Heart right ventricle (tissue), 16 donors: ENCODE measurements around the gene MYL6. TPM values are rescaled to one million over a fixed set of nuclear protein-coding genes. Genes with fewer than 3 reads are reported as not detected.
"Not testable (repeated sequence)": the region's sequence is repeated elsewhere in the genome, so short reads cannot be mapped to it uniquely, and the experiment has no call there.

Experiments
- ATAC-seq, 8 donors: fragments of 200-7000 bp; cut with Tn5 transposase; one replicate each; pipeline ENCODE4 v1.9.1; 2020; ENCODE audit warnings: mild to moderate bottlenecking in 8 of 8, moderate library complexity in 8 of 8, moderate number of reproducible peaks in 1 of 8
- DNase-seq, 2 donors: peaks; one replicate each; pipeline ENCODE4 v3.0.0-alpha.2; 2020
- H3K27ac ChIP-seq, 10 donors: fragments of 200-600 bp; sonication (generic) in 2 of 10; one replicate each; pipeline versions ENCODE4 v1.5.0 to v1.8.0; 2020 to 2022; ENCODE audit warnings: mild to moderate bottlenecking in 3 of 10
- H3K27me3 ChIP-seq, 7 donors: fragments of 200-600 bp; one replicate each; pipeline ENCODE4 v1.8.0; 2021 to 2022; ENCODE audit warnings: mild to moderate bottlenecking in 2 of 7
- H3K36me3 ChIP-seq, 9 donors: fragments of 200-600 bp; sonication (generic) in 1 of 9; one replicate each; pipeline versions ENCODE4 v1.5.0 to v1.8.0; 2020 to 2022; ENCODE audit warnings: mild to moderate bottlenecking in 2 of 9
- H3K4me1 ChIP-seq, 9 donors: fragments of 200-600 bp; sonication (generic) in 1 of 9; one replicate each; pipeline versions ENCODE4 v1.5.0 to v1.8.0; 2020 to 2022; ENCODE audit warnings: mild to moderate bottlenecking in 4 of 9
- H3K4me3 ChIP-seq, 10 donors: fragments of 200-600 bp; sonication (generic) in 2 of 10; one replicate each; pipeline versions ENCODE4 v1.5.0 to v1.8.0; 2020 to 2022; ENCODE audit warnings: mild to moderate bottlenecking in 7 of 10, moderate library complexity in 2 of 10
- H3K9me3 ChIP-seq, 11 donors: fragments of 200-600 bp in 10 of 11; sonication (generic) in 2 of 11; one replicate each; pipeline versions ENCODE4 v1.5.0 to v1.8.0; 2013 to 2022; ENCODE audit warnings: mild to moderate bottlenecking in 2 of 11, control low read depth in 1 of 11, moderate library complexity in 1 of 11
- WGBS, 2 donors: extraction: QIAGEN DNeasy Blood & Tissue Kit; methylation state at CpG; one replicate each; pipeline ENCODE4 v1.1.7; 2013; ENCODE audit warnings: inconsistent platforms in 1 of 2; 5-methylcytosine and 5-hydroxymethylcytosine counted together
- intact Hi-C, 10 donors: fragments of 100-400 bp; cut with DNase I; formaldehyde crosslinking; loops; one replicate each; pipeline versions ENCODE4 v1.11.1 to v1.14.2; 2022
- polyA plus RNA-seq, 2 donors: library from polyadenylated mRNA; stranded (reverse); fragments of 200-250 nt; gene quantifications; one replicate each; pipeline ENCODE4 v1.2.3, GENCODE V29; 2013
- total RNA-seq, 10 donors: library from RNA; stranded (reverse); fragmentation: NEBNext Ultra II Directional in 3 of 10; extraction: Animal tissue kit (Norgen Biotek cat#: 25700) in 3 of 10; gene quantifications; one replicate each; pipeline versions ENCODE4 v1.2.1 to v1.2.4, GENCODE V29; 2021 to 2023
- TF ChIP-seq, protein P1 (sequence below), 9 donors: fragments of 200-600 bp; sonication (generic) in 2 of 9; IDR thresholded peaks; one replicate each; pipeline versions ENCODE4 v1.5.0 to v1.8.0; 2021 to 2022; ENCODE audit warnings: antibody characterized with exemption in 9 of 9, mild to moderate bottlenecking in 5 of 9, moderate library complexity in 1 of 9
- donor health status: Arrhythmogenic right ventricular cardiomyopathy.
- donor health status: ischemic (EF 13 %, LVEDD 7.1; RV severe dilation, severe dysfunction).
- donor health status: healthy with polysubstance abuse.
- donor health status: DM: no; HTN: yes; CAD: no.
- donor health status: DM: no; HTN: no; CAD: no.
- donor health status: ischemic (EF 25% LVEDD 6.9; RV normal size, moderate dysfunction).
- donor health status: ischemic (EF 25% LVEDD 5.7; RV mildly dilated, moderate dysfunction).
- donor health status: healthy.
- donor health status: DM: yes; HTN: yes; CAD: no.
- donor health status: Ischemic cardiomyopathy.
- donor health status: ischemic (EF 35%, LVEDD 5.7; RV mildly dilated, moderate dysfunction).
- donor health status: nonischemic (EF 11% LVEDD 7.7; RV severe dilation, severe dysfunction).
- donor health status: DM: yes; HTN: yes; CAD: no.
- donor health status: PGD.
- donor health status: ischemic (EF 29% LVEDD 5.4; RV normal size, mild dysfunction).
- donor health status: nonischemic (EF 23%, LVEDD 6.1; RV moderate dilation, normal function).

Gene MYL6
- total and polyA plus RNA-seq, 12 donors = 355 to 2,127 (median 503) TPM

DNA sequence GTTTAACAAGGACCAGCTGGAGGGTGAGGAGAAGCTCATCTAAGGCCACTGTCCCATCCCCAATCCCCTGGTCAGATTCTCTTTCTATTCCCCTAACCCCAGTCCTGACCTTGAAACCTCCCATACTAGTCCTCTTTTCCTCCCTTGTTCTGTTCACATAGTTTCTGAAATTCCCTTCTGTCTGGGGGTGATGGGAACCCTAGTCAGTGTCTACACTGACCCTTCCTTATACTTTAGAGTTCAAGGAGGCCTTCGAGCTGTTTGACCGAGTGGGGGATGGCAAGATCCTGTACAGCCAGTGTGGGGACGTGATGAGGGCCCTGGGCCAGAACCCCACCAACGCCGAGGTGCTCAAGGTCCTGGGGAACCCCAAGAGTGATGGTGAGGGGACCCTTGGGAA is 3.3 kb upstream of the MYL6 start:
- no peak for DNase-seq
- intact Hi-C loops = loop anchor here in 1 of 10 donors (5.0 kb wide), 1 partner anchor 33 kb away; no protein-coding TSS in a partner anchor
- H3K27ac ChIP-seq = no peak overlapping the region
- 90% methylated on average over 5 of the region's 5 CpGs for WGBS, 2 donors
- no peak for ATAC-seq
- H3K4me3 ChIP-seq = no peak overlapping the region
- TF ChIP-seq, protein P1, sequence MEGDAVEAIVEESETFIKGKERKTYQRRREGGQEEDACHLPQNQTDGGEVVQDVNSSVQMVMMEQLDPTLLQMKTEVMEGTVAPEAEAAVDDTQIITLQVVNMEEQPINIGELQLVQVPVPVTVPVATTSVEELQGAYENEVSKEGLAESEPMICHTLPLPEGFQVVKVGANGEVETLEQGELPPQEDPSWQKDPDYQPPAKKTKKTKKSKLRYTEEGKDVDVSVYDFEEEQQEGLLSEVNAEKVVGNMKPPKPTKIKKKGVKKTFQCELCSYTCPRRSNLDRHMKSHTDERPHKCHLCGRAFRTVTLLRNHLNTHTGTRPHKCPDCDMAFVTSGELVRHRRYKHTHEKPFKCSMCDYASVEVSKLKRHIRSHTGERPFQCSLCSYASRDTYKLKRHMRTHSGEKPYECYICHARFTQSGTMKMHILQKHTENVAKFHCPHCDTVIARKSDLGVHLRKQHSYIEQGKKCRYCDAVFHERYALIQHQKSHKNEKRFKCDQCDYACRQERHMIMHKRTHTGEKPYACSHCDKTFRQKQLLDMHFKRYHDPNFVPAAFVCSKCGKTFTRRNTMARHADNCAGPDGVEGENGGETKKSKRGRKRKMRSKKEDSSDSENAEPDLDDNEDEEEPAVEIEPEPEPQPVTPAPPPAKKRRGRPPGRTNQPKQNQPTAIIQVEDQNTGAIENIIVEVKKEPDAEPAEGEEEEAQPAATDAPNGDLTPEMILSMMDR (IDR thresholded peaks at IDR 0.05) = no peak
- peaks cover 7 to 47% (median 42%) of the 10 kb centered on the region in 9 donors for H3K4me1 ChIP-seq
- H3K9me3 ChIP-seq = no peaks in the 10 kb centered on the region
- H3K36me3 ChIP-seq = peaks cover 0 to 16% (median 5%) of the 10 kb centered on the region in 9 donors
- H3K27me3 ChIP-seq = no peaks in the 10 kb centered on the region

DNA sequence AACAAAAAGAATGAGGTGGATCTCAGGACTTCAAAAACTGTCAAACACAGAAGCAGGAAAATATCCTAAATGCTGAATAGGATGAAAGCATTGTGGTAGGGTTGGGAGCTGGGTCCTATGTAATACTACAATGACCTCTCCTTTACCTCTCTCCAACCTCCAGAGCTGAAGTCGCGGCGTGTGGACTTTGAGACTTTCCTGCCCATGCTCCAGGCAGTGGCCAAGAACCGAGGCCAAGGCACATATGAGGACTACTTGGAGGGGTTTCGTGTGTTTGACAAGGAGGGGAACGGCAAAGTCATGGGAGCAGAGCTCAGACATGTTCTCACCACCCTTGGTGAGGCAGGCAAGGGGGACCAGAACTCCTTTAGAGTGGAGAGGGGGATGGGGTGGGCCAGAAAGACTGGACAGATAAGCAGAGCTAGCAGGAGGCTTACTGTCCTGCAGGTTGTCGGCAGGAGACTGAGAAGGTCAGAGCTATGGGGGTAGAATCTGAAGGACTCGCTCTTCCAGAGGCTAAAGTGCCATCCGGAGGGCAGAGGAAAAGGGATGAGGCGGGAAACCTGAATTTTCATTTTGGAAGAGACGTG is 2.8 kb upstream of the MYL6 start:
- peaks cover 12 to 51% (median 46%) of the 10 kb centered on the region in 9 donors for H3K4me1 ChIP-seq
- H3K9me3 ChIP-seq = no peaks in the 10 kb centered on the region
- H3K4me3 ChIP-seq = no peak overlapping the region
- no peaks in the 10 kb centered on the region for H3K27me3 ChIP-seq
- TF ChIP-seq, protein P1 (IDR thresholded peaks at IDR 0.05) = no peak
- H3K36me3 ChIP-seq = peaks cover 0 to 19% (median 10%) of the 10 kb centered on the region in 9 donors
- DNase-seq (no peak), ATAC-seq (no peak)
- intact Hi-C loops = loop anchor here in 1 of 10 donors (5.0 kb wide), 1 partner anchor 33 kb away; no protein-coding TSS in a partner anchor
- H3K27ac ChIP-seq = no peak overlapping the region
- WGBS, 2 donors = 89 to 90% methylated on average over 11 of the region's 11 CpGs

DNA sequence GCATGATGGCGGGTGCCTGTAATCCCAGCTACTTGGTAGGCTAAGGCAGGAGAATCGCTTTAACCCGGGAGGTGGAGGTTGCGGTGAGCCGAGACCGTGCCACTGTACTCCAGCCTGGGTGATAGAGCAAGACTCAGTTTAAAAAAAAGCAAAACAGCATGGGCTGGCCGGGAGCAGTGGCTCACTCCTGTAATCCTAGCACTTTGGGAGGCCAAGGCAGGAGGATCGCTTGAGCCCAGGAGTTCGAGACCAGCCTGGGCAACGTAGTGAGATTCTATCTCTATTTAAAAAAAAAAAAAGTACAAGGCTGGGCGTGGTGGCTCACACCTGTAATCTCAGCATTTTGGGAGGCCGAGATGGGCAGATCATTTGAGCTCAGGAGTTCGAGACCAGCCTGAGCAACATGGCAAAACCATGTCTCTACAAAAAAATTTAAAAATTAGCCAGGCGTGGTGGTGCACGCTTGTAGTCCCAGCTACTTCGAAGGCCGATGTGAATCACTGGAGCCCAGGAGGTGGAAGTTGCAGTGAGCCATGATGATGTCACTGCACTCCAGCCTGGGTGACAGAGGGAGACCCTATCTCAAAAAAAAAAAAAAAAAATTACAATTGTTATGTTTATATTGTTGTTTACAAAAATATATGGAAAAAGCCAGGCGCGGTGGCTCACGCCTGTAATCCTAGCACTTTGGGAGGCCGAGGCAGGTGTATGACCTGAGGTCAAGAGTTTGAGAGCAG is 1.5 kb upstream of the MYL6 start:
- H3K27me3 ChIP-seq, DNase-seq, H3K9me3 ChIP-seq, ATAC-seq: not testable (repeated sequence)
- Histone ChIP-seq H3K36me3 (peaks cover 3 to 32% (median 22%) of the 10 kb centered on the region in 9 donors), H3K4me1 (peaks cover 18 to 52% (median 49%) of the 10 kb centered on the region in 9 donors), H3K27ac (peak overlapping the region; percentile 93 to 99 (median 98)), H3K4me3 (peak overlapping the region; percentile 36 to 98 (median 89))
- WGBS, 2 donors = 95% methylated on average over 21 of the region's 21 CpGs
- intact Hi-C loops = loop anchor here in 2 of 10 donors (2.0 to 5.0 kb wide), 2 partner anchors 30 to 34 kb away; no protein-coding TSS in a partner anchor

DNA sequence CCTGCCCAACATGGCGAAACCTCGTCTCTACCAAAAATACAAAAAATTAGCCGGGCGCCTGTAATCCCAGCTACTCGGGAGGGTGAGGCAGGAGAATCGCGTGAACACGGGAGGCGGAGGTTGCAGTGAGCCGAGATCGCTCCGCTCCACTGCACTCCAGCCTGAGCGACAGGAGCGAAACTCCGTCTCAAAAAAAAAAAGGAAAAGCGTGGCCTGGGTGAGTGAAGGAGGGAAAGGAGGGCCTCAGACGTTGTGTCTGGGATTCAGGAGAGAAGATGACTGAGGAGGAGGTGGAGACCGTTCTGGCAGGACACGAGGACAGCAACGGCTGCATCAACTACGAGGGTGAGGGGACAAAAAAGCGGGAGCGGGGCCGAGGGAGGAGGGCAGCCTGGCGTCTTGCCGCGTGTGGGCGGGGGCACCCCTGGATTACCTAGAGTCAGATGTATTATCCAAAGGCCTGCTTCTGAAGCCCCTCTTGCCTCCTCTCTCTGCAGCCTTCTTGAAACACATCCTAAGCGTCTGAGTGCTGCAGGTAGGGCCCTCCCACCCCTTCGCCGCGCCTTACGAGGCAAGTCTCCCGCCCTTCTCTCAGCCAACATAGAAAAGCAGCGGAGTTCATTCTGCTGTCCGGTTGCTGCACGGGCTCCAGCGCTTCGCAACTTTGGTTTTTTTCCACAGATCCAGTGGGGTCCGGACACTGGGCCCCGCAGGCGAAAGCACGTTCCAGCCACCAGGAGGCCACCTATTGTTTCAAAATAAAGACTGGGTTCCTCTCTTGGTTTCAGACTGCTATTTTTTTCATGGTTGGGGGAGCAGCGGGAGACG is 744 bp upstream of the MYL6 start:
- intact Hi-C loops = loop anchor here in 7 of 10 donors (1.0 to 5.0 kb wide), 4 partner anchors 30 to 39 kb away; partner anchors contain the start of gene ZC3H10 (in 2 of the 7)
- Histone ChIP-seq H3K36me3 (peaks cover 4 to 39% (median 29%) of the 10 kb centered on the region in 9 donors), H3K27ac (peak overlapping the region; percentile 93 to 99 (median 98)), H3K9me3 (no peaks in the 10 kb centered on the region), H3K27me3 (no peaks in the 10 kb centered on the region), H3K4me3 (peak overlapping the region; percentile 36 to 98 (median 89)), H3K4me1 (peaks cover 20 to 57% (median 49%) of the 10 kb centered on the region in 9 donors)
- TF ChIP-seq, protein P1 (IDR thresholded peaks at IDR 0.05) = peak; percentile 43 to 75 (median 64)
- WGBS, 2 donors = 7 to 10% methylated on average over 45 of the region's 45 CpGs
- ATAC-seq = peak; percentile 35 to 68 (median 58)
- DNase-seq = peak; percentile 62 to 86
